ENCODE data around the gene HLA-DPA1. TPM values are rescaled to one million over a fixed set of nuclear protein-coding genes. Genes with fewer than 3 reads are reported as not detected.
"Not testable (repeated sequence)": the region's sequence is repeated elsewhere in the genome, so short reads cannot be mapped to it uniquely, and the experiment has no call there.

Gene HLA-DPA1
- total RNA-seq, 1 experiment from 2014 or later, result 46.4 TPM

DNA sequence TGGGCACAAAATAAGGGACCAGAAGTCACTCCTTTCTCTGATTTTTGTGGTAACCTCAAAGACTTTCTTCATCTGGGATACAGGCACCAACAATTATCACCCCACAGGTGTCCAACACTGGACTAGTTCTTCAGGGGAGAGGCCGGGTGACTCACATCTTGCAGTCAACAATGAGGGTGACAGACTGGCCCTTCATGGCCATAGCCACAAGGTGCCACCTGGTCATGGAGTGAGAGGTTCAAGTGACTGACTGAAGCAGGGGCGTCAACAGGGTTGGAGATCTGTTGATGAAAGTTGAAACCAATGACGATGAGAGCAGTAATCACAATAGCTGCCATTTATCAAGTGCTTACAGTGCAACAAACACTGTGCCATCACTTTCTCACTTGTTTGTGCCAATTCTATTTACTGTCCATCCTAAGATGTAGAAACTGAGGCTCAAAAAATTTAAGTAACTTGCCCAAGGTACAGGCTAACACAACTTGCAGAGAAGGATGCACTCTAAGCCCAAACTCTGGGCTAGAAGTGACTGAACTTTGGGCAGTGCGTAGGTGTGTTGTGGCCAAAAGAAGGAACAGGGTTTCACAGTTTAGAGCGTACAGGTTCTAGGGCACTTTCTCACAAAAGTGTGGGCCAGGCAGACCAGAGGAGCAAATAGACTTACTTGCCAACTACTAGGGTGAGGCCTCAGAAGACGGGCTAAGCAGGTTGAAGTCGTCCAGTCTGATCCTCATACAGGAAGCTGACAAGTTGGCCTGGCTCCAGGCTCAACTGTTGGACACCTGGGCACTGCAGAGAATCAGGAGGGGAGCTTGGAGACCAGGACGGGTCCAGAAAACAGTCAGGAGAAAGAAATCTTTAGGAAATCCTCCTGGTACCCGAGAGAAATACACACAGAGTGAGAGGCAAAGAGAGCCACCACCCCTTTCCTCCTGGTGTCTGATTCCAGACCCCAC, 32.7 kb upstream of the HLA-DPA1 start:
- DNase-seq, result no peak
- no TSS peak for BruUV-seq (replicated peaks)
- intact Hi-C loops (cut with micrococcal nuclease; ENCODE audit: unreplicated experiment), result no loop called here
- CTCF ChIA-PET, result no interaction called here
- Mint-ChIP-seq H3K4me3 (ENCODE audit: low read depth, unreplicated experiment) (no peak overlapping the region), H3K36me3 (ENCODE audit: insufficient read depth, unreplicated experiment) (no peaks in the 10 kb centered on the region), H3K9me3 (ENCODE audit: low read depth, unreplicated experiment) (peaks cover 5% of the 10 kb centered on the region), H3K27me3 (ENCODE audit: unreplicated experiment) (peaks cover 94% of the 10 kb centered on the region), H3K4me1 (ENCODE audit: low read depth, unreplicated experiment) (peaks cover under 1% of the 10 kb centered on the region), H3K27ac (ENCODE audit: unreplicated experiment) (no peak overlapping the region)
- TF ChIP-seq, protein P1, sequence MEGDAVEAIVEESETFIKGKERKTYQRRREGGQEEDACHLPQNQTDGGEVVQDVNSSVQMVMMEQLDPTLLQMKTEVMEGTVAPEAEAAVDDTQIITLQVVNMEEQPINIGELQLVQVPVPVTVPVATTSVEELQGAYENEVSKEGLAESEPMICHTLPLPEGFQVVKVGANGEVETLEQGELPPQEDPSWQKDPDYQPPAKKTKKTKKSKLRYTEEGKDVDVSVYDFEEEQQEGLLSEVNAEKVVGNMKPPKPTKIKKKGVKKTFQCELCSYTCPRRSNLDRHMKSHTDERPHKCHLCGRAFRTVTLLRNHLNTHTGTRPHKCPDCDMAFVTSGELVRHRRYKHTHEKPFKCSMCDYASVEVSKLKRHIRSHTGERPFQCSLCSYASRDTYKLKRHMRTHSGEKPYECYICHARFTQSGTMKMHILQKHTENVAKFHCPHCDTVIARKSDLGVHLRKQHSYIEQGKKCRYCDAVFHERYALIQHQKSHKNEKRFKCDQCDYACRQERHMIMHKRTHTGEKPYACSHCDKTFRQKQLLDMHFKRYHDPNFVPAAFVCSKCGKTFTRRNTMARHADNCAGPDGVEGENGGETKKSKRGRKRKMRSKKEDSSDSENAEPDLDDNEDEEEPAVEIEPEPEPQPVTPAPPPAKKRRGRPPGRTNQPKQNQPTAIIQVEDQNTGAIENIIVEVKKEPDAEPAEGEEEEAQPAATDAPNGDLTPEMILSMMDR (IDR thresholded peaks at IDR 0.05; ENCODE audit: unreplicated experiment), result no peak

- H3K36me3 Mint-ChIP-seq (ENCODE audit: insufficient read depth, unreplicated experiment), result no peaks in the 10 kb centered on the region
- no peak for DNase-seq
- intact Hi-C loops (cut with micrococcal nuclease; ENCODE audit: unreplicated experiment), result no loop called here
- CTCF ChIA-PET, result no interaction called here
- no TSS peak for BruUV-seq (replicated peaks)
- peaks cover 8% of the 10 kb centered on the region for H3K4me1 Mint-ChIP-seq (ENCODE audit: low read depth, unreplicated experiment)
- no peak overlapping the region for H3K4me3 Mint-ChIP-seq (ENCODE audit: low read depth, unreplicated experiment)
- no peak overlapping the region for H3K27ac Mint-ChIP-seq (ENCODE audit: unreplicated experiment)
- H3K9me3 Mint-ChIP-seq (ENCODE audit: low read depth, unreplicated experiment), result peaks cover 5% of the 10 kb centered on the region
- TF ChIP-seq, protein P1 (IDR thresholded peaks at IDR 0.05; ENCODE audit: unreplicated experiment), result no peak
- peaks cover 94% of the 10 kb centered on the region for H3K27me3 Mint-ChIP-seq (ENCODE audit: unreplicated experiment)
Observed at GRCh38 chr6:33105386-33105785, 31.9 kb upstream of the HLA-DPA1 start.

DNA sequence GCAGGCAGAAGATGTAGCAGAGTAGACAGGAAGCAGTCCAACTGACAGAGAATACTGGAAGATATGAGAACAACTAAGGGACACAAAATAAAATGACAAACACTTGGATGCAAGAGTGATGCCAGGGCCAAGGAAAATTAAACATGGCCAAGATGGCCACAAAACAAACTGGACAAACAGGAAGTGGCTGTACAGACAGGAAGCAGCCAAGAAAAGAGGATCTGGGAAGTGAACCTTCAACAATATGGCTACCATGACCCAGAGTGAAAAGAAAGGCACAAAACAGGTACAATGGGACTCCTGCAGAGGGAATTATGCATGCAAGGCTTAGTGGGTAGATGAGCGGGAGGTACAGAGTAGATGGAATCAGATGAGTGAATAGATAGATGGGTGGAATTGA, 31.4 kb upstream of the HLA-DPA1 start:
- Mint-ChIP-seq H3K4me1 (ENCODE audit: low read depth, unreplicated experiment) (peaks cover 8% of the 10 kb centered on the region), H3K9me3 (ENCODE audit: low read depth, unreplicated experiment) (peaks cover 5% of the 10 kb centered on the region)

GRCh38 chr6:33103776-33104175, 30.3 kb upstream of the HLA-DPA1 start:
- CTCF ChIA-PET, result no interaction called here
- intact Hi-C loops (cut with micrococcal nuclease; ENCODE audit: unreplicated experiment), result no loop called here

More for the DNA sequence above, 31.4 kb upstream of the HLA-DPA1 start:
- Mint-ChIP-seq H3K4me3 (ENCODE audit: low read depth, unreplicated experiment) (no peak overlapping the region), H3K27me3 (ENCODE audit: unreplicated experiment) (peaks cover 94% of the 10 kb centered on the region), H3K36me3 (ENCODE audit: insufficient read depth, unreplicated experiment) (no peaks in the 10 kb centered on the region), H3K27ac (ENCODE audit: unreplicated experiment) (no peak overlapping the region)
- TF ChIP-seq, protein P1 (IDR thresholded peaks at IDR 0.05; ENCODE audit: unreplicated experiment), result no peak
- intact Hi-C loops (cut with micrococcal nuclease; ENCODE audit: unreplicated experiment), result no loop called here
- BruUV-seq (replicated peaks), result no TSS peak
- DNase-seq, result no peak
- CTCF ChIA-PET, result no interaction called here

DNA sequence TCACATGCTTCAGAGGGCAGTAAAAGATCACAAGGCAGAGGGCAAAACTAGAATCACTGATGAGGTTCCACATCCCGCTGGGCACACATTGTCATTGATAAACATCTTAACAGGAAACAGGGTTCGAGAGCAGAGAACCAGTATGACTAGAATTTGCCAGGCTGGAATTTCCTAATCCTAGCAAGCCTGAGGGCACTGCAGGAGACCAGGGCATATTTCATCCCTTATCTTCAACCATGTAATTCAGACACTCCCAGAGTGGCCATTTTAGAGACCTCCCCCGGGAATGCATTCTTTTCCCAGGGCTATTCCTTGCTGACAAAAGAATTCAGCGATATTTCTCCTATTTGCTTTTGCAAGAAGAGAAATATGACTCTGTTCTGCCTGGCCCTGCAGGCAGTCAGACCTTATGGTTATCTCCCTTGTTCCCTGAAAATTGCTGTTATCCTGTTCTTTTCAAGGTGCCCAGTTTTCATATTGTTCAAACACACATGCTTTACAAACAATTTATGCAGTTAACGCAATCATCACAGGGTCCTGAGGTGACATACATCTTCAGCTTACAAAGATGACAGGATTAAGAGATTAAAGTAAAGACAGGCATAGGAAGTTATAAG, 27.8 kb upstream of the HLA-DPA1 start:
- intact Hi-C loops (cut with micrococcal nuclease; ENCODE audit: unreplicated experiment); H3K4me3 Mint-ChIP-seq (ENCODE audit: low read depth, unreplicated experiment); BruUV-seq (replicated peaks); H3K36me3 Mint-ChIP-seq (ENCODE audit: insufficient read depth, unreplicated experiment); H3K27ac Mint-ChIP-seq (ENCODE audit: unreplicated experiment); H3K4me1 Mint-ChIP-seq (ENCODE audit: low read depth, unreplicated experiment); DNase-seq; CTCF ChIA-PET; H3K9me3 Mint-ChIP-seq (ENCODE audit: low read depth, unreplicated experiment): not testable (repeated sequence)
- H3K27me3 Mint-ChIP-seq (ENCODE audit: unreplicated experiment), result peaks cover 89% of the 10 kb centered on the region

More at GRCh38 chr6:33103776-33104175, 30.3 kb upstream of the HLA-DPA1 start:
- TF ChIP-seq, protein P1 (IDR thresholded peaks at IDR 0.05; ENCODE audit: unreplicated experiment), result no peak
- no peak for DNase-seq
- no peak overlapping the region for H3K27ac Mint-ChIP-seq (ENCODE audit: unreplicated experiment)
- BruUV-seq (replicated peaks), result no TSS peak
- peaks cover 5% of the 10 kb centered on the region for H3K9me3 Mint-ChIP-seq (ENCODE audit: low read depth, unreplicated experiment)
- H3K27me3 Mint-ChIP-seq (ENCODE audit: unreplicated experiment), result peaks cover 94% of the 10 kb centered on the region
- no peaks in the 10 kb centered on the region for H3K36me3 Mint-ChIP-seq (ENCODE audit: insufficient read depth, unreplicated experiment)
- peaks cover 8% of the 10 kb centered on the region for H3K4me1 Mint-ChIP-seq (ENCODE audit: low read depth, unreplicated experiment)
- H3K4me3 Mint-ChIP-seq (ENCODE audit: low read depth, unreplicated experiment), result no peak overlapping the region

All from Calu3 (cell line).